Stimulated activated CD8-positive, alpha-beta memory T cell treated with anti-CD3 and anti-CD28 coated beads, Interleukin-7, amount 100 ng/mL, for 4 hours (primary cell): ENCODE results near the gene RARB.

Source experiments
- DNase-seq, 2 donors: peaks; one replicate each; pipeline ENCODE4 v3.0.0-alpha.2; 2020; ENCODE audit warnings: low read depth in 2 of 2

RARB gene

DNA sequence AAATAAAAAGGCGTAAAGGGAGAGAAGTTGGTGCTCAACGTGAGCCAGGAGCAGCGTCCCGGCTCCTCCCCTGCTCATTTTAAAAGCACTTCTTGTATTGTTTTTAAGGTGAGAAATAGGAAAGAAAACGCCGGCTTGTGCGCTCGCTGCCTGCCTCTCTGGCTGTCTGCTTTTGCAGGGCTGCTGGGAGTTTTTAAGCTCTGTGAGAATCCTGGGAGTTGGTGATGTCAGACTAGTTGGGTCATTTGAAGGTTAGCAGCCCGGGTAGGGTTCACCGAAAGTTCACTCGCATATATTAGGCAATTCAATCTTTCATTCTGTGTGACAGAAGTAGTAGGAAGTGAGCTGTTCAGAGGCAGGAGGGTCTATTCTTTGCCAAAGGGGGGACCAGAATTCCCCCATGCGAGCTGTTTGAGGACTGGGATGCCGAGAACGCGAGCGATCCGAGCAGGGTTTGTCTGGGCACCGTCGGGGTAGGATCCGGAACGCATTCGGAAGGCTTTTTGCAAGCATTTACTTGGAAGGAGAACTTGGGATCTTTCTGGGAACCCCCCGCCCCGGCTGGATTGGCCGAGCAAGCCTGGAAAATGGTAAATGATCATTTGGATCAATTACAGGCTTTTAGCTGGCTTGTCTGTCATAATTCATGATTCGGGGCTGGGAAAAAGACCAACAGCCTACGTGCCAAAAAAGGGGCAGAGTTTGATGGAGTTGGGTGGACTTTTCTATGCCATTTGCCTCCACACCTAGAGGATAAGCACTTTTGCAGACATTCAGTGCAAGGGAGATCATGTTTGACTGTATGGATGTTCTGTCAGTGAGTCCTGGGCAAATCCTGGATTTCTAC, at the start of gene RARB:
Gene RARB (plus strand): TSS at position 322 of the 847 bp plus-strand sequence. CDS start 469 bp downstream, at position 791.
- DNase-seq, result no peak

DNA sequence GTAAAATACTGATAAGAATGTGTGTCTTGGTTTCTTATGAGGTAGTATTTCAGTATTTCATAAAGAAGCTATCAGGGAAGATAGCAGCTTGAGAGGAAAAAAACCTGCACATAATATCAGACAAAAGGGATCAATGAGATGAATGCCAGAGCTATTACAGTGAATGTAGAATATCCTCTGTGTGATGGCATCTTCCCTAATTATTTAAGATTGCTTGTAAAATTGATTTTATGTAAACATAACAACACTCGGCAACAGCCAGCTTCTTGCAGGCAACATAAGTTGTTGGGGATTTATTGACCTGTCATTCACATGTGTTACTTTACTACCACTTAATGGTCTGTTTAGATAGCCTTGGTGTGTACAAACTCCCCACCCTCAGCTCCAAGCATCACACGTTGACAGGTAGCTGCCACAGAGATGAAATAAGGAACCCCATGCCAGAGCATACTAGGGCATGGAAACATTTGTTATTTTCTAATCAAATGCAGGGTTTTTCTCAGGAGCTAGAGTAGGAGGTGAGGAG, 49.2 kb upstream of the RARB start:
- no peak for DNase-seq

DNA sequence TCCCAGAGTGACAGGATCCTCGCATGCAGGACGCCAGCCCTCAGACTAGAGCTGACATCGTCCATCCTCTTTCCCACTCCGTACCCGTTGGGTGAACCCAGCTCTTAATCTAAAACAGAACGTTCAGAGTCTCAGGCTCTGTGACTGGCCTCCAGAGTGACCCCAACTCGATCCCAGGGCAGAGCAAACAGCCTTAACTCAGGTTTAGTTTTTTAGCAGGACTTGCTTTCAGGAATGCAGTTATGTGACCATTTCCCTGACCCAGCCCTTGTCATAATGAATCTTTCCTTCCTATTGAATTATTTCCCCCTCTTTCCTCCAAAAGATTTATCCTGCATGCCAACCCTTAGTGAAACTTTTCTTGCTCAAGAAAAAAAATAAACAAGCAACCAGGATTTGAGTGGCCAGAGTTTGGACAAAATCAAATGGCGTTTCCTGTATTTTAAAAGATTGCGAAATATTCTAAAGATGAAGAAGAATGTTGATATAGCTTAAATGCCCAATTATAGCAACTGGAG, 47.8 kb upstream of the RARB start:
- DNase-seq, result no peak

DNA sequence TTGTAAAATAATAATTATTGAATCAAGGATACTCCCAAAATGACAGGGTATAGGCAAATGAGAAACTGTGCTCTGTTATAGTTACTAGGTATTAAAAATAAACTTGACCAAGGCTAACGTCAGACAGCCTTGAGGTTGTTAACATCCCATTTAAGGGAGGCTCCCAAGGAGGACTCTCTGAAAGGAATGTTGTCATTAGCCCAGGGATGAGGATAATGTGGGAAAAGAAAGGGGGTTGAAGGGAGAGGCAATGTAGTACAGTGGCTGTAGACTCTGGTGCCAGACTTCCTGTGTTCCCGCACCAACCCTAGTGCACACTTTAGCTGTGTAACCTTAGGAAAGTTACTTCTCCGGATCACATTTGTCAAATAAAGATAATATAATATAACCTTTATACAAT, 47.0 kb upstream of the RARB start:
- no peak for DNase-seq

DNA sequence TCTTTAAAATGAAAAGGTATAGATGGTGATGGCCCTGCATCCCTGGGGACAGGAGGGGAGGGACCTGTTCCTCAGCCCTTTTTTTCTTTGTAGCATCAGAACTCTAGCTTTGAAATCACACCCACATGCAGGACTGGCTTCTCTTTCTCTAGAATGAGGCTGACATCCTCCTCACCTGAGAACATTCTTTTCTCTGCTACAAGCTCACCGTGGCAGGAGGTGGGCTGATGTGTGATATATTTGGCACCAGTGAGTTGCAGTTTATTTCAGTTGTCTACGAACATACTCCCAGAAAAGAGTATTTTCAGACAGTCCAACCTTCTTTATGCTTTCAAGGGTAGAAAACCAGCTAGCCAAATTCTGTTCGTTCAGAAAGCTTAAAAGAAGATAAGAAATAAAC, 43.6 kb upstream of the RARB start:
- DNase-seq, result no peak

DNA sequence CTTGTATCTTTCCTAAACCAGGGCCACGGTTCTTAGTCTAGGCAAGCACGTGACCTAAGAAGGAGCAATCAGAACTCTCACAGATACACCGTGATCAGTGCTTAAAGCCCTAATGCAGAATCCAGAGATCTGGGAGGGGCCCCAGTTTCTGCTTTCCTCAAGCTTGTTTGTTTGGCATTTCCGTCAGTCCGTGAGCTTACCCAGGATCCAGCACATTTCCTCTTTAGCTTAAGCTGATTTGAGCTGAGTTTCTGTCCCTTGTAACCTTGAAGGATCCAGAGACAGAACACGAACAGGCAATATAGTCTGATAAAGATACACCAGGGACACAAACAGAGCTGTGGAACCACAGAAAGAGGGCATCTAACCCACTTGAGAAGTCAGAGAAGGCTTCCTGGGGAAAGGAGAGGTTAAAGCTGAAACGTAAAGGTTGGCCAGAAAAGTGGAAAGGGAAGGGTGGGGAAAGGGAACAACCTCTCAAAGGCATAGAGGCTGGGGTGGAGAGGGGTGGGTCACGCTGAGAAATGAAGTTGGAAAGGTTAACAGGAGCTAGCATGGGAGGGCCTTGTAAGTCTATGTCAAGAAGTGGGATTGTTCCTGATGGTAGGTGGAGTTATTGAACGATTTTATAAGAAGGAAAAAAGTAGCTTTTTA, 42.1 kb upstream of the RARB start:
- DNase-seq, result no peak

DNA sequence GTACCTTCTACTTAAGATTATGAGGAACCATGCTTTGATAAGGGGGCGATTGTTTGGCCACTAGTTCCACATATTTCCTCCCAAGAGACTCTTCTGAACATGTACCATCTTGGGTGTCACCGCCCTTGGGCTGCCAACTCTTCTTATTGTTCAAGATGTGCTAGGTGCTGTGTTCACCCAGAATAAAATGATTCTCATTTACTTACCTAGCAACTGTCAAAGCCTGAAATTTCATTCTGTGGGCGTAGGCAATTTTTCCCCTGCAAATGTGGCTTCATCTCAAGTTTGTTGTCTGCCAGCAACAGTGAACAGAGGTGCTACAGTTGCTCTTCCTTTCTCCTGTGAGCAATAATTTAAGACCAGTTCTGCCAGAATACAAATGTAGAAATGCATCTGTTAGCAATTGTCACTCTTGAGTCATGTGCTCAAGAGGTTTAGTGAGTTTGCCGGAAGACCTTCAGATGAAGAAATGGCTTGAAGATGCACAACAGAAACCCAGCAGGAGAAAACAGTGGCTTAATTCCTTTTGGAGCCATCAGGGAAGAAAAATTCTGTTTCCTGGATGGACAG, 41.3 kb upstream of the RARB start:
- DNase-seq, result no peak

DNA sequence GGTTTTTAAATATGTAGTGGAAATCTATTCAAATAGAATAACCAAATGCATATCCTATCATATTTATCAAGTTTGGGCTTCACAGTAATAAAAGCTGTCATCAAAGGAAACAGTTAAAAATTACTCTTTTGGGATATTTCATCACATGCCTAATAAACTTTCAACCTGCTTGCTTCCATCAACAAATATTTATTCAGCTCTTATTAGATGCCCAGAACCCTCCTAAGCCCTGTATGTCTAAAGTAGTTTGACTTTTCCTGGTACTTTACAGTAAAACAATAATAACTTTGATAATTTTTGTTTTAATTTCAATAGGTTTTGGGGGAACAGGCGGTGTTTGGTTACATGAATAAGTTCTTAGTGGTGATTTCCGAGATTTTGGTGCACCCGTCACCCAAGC, 37.5 kb upstream of the RARB start:
- DNase-seq, result no peak

DNA sequence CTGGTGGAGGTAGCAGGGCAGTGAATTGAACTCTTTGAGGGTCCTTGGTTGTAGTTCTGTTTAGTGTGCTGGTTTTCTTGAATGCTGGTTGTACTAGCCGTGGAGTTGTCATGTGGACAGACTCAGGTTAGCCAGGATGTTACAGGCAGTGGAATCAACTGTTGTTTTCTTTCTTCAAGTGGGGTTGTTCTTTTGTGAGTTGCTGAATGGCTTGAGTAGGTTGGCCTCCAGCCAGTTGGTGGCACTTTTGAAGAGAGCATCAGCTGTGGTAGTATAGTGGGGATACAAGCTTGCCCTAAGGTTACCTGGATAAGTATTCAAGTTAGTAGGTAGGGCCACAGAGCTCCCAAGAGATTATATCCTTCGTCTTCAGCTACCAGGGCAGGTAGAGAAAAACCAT, 31.8 kb upstream of the RARB start:
- DNase-seq, result no peak

DNA sequence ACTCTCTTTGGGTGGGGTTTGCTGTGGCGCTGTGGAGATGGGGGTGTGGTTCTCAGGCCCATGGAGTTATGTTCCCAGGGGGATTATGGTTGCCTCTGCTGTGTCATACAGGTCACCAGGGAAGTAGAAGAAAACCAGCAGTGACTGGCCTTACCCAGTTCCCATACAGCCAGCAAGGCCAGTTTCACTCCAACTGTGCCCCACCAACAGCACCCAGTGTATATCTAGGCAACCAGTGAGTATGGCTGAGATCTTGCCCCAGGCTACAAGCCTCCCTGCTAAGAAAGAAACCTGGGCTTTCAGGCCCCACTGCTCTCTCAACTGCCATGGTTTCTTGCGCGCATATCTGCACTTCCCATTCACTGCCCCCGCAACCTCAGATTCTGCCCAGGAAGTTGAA, 31.4 kb upstream of the RARB start:
- no peak for DNase-seq

DNA sequence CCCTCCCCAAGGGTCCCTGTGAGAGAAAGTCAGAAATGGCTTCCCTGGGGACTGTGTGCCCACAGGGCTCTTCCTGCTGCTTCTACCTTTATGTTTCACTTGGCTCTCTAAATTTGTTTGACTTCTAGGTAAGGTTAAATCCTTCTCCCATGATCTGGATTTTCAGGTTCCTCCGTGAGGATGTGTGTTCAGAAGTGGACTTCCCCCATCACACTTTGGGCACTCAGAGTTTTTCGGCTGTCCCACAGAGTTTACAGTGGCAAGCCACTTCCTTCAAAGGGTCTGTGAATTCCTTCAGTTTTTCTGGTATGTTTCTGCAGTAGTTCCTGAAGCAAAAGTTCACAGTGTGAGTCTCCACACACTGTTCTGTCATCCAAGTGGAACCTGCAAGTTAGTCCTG, 30.9 kb upstream of the RARB start:
- DNase-seq, result no peak

DNA sequence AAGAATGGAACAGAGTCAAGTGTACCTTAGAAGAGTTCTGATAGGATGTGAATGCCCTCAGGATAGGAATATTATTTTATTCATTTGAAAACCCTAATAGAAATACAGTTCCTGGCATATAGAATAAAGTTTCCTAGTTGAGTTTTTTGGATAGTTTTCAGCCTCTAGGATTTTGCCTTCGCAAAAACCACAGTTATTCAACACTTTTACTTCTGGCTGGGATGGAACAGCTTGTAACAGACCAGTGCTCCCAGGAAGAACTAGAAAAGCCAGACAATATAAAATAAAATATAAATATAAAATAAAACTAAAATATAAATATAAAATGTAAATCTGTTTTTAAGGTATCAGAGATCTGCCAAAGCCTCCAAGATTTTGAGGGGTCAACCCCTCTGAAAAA, 27.5 kb upstream of the RARB start:
- DNase-seq, result no peak

DNA sequence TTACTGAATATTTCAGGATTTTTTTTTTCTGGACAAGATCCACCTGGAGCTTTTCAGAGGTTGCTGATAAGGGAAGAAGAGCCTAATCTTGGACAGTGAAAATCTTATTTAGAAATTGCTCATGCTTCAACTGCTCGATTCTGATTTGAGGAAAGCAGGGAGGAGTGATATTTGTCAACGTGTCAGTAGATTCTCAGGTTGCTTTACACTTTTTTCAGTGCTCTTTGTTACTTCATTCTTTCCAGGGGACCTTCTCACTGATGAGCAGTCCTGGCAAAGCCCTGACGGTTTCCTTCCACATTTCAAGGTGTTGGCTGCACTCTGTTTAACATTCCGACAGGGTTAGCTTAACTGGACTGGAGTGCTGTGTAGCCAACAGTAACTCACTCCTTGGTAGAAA, 24.1 kb upstream of the RARB start:
- no peak for DNase-seq

DNA sequence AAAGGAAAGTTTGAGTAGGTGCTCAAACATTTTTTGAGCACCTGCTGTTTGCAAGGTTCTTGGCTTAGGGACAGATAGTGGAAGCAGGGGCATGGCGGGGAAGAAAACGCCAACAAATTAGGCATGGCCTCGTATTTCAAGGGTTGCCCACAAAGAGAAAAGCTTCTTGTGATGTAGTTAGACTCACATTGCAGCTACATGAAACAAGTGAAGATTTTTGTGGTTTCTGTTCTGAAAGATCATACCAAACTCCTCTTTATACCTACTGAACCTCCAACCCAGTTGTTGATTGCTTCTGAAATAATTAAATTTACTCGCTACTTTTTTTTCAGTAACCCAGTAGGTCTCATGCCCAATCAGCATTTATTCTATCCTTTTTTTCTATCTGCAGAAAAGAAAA, 23.5 kb upstream of the RARB start:
- no peak for DNase-seq

DNA sequence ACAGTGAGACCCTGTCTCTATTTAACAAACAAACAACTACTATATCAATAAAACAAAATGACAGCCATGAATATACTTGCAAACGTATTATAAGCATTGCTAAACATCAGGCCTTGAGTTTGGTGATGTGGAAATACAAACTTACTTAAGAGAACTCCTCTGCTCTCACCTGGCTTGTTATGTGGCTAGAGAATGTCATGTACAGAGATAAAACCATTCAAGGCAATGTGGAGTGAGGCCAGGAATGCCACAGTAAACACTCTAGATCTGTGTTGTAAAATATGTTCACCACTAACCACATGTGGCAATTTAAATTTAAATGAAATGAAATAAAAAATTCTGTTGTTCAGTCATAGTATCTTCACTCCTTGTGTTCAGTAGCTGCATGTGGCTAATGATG, 22.7 kb upstream of the RARB start:
- no peak for DNase-seq

DNA sequence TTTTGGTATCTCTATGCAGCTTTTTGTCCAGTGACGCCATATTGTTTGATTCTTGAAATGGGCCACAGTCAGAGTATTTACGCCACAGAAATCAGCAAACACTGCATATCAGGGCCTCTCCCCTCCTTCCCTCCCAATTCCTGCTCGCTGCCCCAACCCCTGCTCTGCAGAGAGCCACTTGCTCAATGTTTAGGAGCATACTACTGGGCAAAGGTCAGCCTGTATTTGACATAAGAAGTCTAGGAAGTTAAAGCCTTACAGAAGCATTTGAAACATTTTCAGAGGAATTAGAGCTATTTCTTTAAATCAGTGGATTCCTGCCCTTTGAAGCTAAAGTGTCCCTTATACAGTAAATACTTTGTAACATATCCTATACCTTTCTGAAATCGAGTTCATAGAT, 17.4 kb upstream of the RARB start:
- DNase-seq, result no peak

DNA sequence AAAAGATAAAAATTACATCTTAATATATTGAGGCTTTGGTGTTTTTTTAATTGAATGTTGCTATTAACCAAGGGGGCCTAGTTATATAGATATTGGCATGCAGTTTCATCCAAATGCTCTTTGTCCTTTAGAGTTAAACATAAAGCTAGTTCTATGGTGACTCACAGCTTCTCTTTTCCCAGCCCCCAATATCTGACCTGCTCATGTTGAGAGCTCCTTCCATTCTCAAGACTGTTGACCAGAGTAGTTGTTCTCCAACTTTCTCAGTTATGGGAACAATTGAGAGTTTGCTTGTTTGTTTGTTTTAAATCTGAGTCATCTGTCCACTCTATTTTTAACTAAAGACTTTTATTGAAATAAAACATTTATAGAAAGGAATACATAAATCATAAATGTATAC, 15.8 kb upstream of the RARB start:
- DNase-seq, result no peak

DNA sequence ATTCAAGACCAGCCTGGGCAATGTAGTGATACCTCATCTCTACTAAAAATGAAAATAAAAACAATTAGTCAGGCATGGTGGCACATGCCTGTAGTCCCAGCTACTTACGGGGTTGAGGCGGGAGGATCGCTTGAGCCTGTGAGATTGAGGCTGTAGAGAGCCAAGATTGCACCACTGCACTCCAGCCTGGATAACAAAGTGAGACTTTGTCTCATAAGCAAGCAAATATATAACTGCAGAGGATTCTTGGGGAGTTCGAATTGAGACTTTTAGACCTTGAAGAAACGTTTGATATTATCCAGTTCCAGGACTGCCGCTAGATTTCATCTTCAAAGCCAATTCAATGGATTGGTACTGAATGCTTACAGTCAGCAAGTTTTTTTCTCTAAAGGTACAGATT, 11.9 kb upstream of the RARB start:
- DNase-seq, result no peak

DNA sequence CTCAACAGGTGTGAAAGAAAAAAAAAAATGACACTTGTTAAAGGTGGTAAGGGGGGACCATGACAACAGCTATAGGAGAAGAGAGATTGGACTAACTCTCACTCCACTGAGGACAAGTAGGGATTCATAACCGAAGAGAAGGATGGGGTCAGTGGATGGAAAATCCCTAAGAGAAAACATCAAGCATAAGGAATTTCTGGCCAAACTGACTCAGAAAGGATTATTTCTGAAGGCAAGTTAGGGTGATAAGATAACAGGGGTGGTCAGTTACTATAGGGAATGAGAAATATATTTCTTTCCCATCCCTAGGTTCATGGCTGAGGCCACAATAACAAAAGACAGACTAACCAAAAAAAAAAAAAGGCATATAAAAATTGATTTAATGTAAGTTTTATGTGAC, 9.5 kb upstream of the RARB start:
- DNase-seq, result no peak

DNA sequence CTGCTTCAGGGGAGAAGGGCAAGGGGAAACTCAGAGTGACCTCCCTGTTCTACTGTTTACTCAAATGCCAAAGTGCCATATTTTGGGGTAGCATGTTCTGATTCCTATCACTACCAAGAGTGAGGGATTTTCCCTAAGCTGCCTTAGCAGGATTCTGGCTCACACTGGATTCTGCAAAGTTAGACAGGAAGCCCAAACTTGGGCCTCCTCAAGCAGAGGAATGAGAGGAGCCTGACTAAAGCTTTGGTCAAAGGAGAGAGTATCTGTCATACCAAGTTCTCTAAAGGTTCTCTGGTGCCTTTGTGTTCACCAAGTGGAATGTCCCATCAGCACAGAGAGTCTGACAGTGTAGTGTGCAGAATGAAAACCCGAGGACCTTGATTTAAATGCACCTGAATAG, 8.8 kb upstream of the RARB start:
- DNase-seq, result no peak

DNA sequence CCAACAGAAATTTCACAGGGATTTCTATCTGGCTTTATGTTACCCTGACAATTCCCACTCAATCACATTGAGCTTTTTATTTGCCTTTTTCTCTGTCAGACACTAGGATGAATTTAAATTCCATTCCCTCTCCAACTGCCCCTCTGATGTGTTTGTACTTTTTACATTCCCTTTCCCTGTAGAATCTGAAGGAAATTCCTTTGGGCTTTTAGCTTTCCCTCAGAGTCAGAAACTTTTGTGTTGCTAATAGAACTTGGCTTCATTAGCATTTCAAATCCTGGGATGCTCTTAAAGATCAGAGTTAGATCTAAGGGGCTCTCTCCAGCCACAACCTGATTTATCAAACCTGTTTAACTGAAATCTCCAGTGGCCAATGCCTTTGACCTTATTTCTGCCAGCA, 7.9 kb upstream of the RARB start:
- DNase-seq, result no peak

DNA sequence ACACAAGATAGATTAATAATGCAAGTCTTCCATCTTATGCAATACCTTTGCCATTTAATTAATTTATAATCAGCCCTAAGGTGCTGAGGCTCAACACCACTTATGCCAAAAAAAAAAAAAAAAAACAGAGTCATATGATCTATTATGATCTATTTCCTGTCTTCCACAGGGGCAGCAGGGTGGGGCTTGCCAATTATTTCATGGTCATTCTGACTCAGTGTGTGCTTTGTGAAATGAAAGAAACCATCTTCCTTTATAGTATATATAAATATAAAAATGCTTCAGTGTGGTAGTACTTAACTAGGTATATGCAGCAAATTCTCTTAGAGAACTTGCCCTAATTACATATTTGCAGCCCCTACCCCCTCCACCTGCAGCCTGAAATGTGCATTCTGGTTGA, 7.2 kb upstream of the RARB start:
- DNase-seq, result no peak

DNA sequence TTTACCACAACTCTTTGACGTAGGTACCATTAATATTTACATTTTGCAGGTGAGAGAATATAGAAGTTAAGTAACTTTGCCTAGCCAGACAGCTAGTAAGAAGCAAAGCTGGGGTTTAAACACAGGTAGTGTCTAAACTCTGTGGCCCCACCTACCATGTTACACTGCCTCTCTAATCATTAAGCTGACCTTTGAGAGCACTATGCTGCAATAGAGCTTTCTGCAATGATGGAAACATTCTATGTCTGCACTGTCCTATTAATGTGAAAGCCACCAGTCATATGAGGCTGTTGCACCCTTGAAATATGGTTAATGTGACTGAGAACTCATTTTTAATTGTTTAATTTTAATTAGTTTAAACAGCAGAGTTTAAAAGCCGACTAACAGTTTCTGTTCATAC, 6.3 kb upstream of the RARB start:
- DNase-seq, result no peak
